HepG2 (cell line): ENCODE measurements around the gene PCNT. TPM values are rescaled to one million over a fixed set of nuclear protein-coding genes. Genes with fewer than 3 reads are reported as not detected.
"Not testable (repeated sequence)": the region's sequence is repeated elsewhere in the genome, so short reads cannot be mapped to it uniquely, and the experiment has no call there.

Experiments used
- ATAC-seq: fragments of 200-7000 bp; cut with Tn5 transposase; 3 replicates; pipeline ENCODE4 v1.9.1; 2020; ENCODE audit warnings: mild to moderate bottlenecking, moderate library complexity
- BruUV-seq: library from RNA; stranded (reverse); fragments of 400-500 nt; replicated peaks from 2 replicates; lab custom pipeline; 2021; lab: Mats Ljungman, UMichigan
- CTCF ChIA-PET: fragments of 300-600 bp; formaldehyde crosslinking; extraction: SDS; loops from one replicate; lab custom pipeline; 2021; ENCODE audit warnings: low total read pairs, inconsistent platforms, low intra/inter-chr PET ratio; lab: Yijun Ruan, JAX
- POLR2A ChIA-PET: fragments of 350-600 bp; sonication (Branson Sonifier 250); formaldehyde crosslinking; loops from one replicate; lab custom pipeline; 2020; ENCODE audit warnings: antibody characterized with exemption, inconsistent platforms; lab: Yijun Ruan, JAX
- DNase-seq: peaks from one replicate; pipeline ENCODE4 v3.0.0-alpha.2; 2015; ENCODE audit warnings: low spot score
- FAIRE-seq: peaks from 3 replicates; lab custom pipeline; 2011; peaks lifted over from hg19 to GRCh38; lab: Jason Lieb, UNC
- H2AFZ ChIP-seq: one replicate; pipeline ENCODE4 v1.6.1; 2011; ENCODE audit warnings: low read length, inconsistent platforms
- H3K27ac ChIP-seq: fragments of 300-600 bp; 3 replicates; pipeline ENCODE4 v1.8.0; 2011; ENCODE audit warnings: mixed run types, mild to moderate bottlenecking, mixed read lengths, low read length, inconsistent platforms; ENCODE audit not compliant: insufficient read depth; ENCODE audit errors: extremely low read length
- H3K27me3 ChIP-seq, 2 experiments: fragments of 200-600 bp in 1 of 2; 2 replicates in 1 of 2; 3 replicates in 1 of 2; pipeline versions ENCODE4 v1.6.0 to v1.8.0; 2011; ENCODE audit warnings: low read length in 2 of 2, mild to moderate bottlenecking in 2 of 2, moderate library complexity in 2 of 2, inconsistent platforms in 1 of 2; ENCODE audit not compliant: insufficient read depth in 2 of 2, control insufficient read depth in 1 of 2
- H3K36me3 ChIP-seq, 2 experiments: fragments of 200-600 bp in 1 of 2; replicated peaks in 1 of 2; 2 replicates in 1 of 2; 3 replicates in 1 of 2; pipeline versions ENCODE4 v1.5.1 to v1.8.0; 2011; ENCODE audit warnings: low read length in 2 of 2, inconsistent platforms in 1 of 2; ENCODE audit not compliant: insufficient read depth in 2 of 2, control insufficient read depth in 1 of 2
- H3K4me1 ChIP-seq: 2 replicates; pipeline ENCODE4 v1.5.1; 2012; ENCODE audit warnings: low read length, inconsistent platforms; ENCODE audit not compliant: insufficient read depth
- H3K4me2 ChIP-seq: 2 replicates; pipeline ENCODE4 v1.6.0; 2011; ENCODE audit warnings: low read depth, low read length, inconsistent platforms
- H3K4me3 ChIP-seq, 3 experiments: fragments of 200-600 bp in 1 of 3; sonication (generic), shearing (Covaris generic) in 1 of 3; replicated peaks in 1 of 3; 2 replicates each; pipeline ENCODE4 v1.5.1; 2011 to 2016; ENCODE audit warnings: low read length in 3 of 3, inconsistent platforms in 2 of 3, low read depth in 2 of 3, mild to moderate bottlenecking in 2 of 3, control low read depth in 1 of 3, mixed read lengths in 1 of 3; ENCODE audit not compliant: insufficient read depth in 1 of 3
- H3K79me2 ChIP-seq: one replicate; pipeline ENCODE4 v1.6.1; 2011; ENCODE audit warnings: low read length, inconsistent platforms; ENCODE audit not compliant: insufficient read depth
- H3K9ac ChIP-seq: 2 replicates; pipeline ENCODE4 v1.6.0; 2011; ENCODE audit warnings: mild to moderate bottlenecking, low read depth, low read length, inconsistent platforms; ENCODE audit not compliant: insufficient read depth
- H3K9me3 ChIP-seq: 2 replicates; pipeline ENCODE4 v1.5.1; 2012; ENCODE audit warnings: mild to moderate bottlenecking, low read length
- H4K20me1 ChIP-seq: 2 replicates; pipeline ENCODE4 v1.6.0; 2011; ENCODE audit warnings: inconsistent platforms, mild to moderate bottlenecking, low read length, moderate library complexity; ENCODE audit not compliant: insufficient read depth
- AGO2 ChIP-seq: fragments of 200-400 bp; formaldehyde crosslinking; optimal IDR thresholded peaks from 2 replicates; pipeline ENCODE3; 2017; ENCODE audit warnings: mild to moderate bottlenecking, low read depth, low read length, moderate library complexity
- ATAD3A ChIP-seq: sonication (generic); formaldehyde crosslinking; IDR thresholded peaks from 2 replicates; pipeline ENCODE4 v1.4.0; 2020; ENCODE audit warnings: missing genetic modification reagents
- GABPB1 ChIP-seq: IDR thresholded peaks from 2 replicates; pipeline ENCODE4 v1.6.1; 2016; ENCODE audit warnings: mild to moderate bottlenecking, missing genetic modification reagents, moderate library complexity, missing compliant biosample characterization
- GTF3A ChIP-seq: sonication (generic); formaldehyde crosslinking; conservative IDR thresholded peaks from 2 replicates; pipeline ENCODE4 v1.4.0; 2020; ENCODE audit warnings: mild to moderate bottlenecking, missing genetic modification reagents
- MAFF ChIP-seq: IDR thresholded peaks from 2 replicates; pipeline ENCODE4 v1.6.1; 2011; ENCODE audit warnings: low read depth, low read length, improper control_type of control experiment
- ZC3H4 ChIP-seq: sonication (generic); formaldehyde crosslinking; IDR thresholded peaks from 2 replicates; pipeline ENCODE4 v1.4.0; 2020; ENCODE audit warnings: missing genetic modification reagents, borderline replicate concordance
- ZNF235 ChIP-seq: sonication (generic); formaldehyde crosslinking; IDR thresholded peaks from 2 replicates; pipeline ENCODE4 v1.8.1; 2023; ENCODE audit warnings: mild to moderate bottlenecking, missing genetic modification reagents, borderline replicate concordance
- ZNF317 ChIP-seq: sonication (generic); formaldehyde crosslinking; IDR thresholded peaks from 2 replicates; pipeline ENCODE4 v1.5.0; 2020; ENCODE audit warnings: mild to moderate bottlenecking, missing genetic modification reagents
- WGBS: methylation state at CpG from one replicate; pipeline ENCODE4 v1.1.6; 2017; ENCODE audit warnings: low lambda C conversion rate; 5-methylcytosine and 5-hydroxymethylcytosine counted together
- in situ Hi-C: cut with HindIII; loops from 2 replicates; pipeline ENCODE4 v1.10.0; 2017; ENCODE audit warnings: low pct_unique_long_range_greater_than_20kb; ENCODE audit not compliant: extremely low pct_ligation_motif_present
- intact Hi-C: fragments of 100-400 bp; cut with micrococcal nuclease; formaldehyde crosslinking; loops from one replicate; pipeline ENCODE4 v1.10.0; 2022; ENCODE audit not compliant: unreplicated experiment
- polyA plus RNA-seq, 8 experiments: library from polyadenylated mRNA; depleted of rRNA in 3 of 8; stranded (reverse) in 7 of 8; unstranded in 1 of 8; fragments of >200 nt; fragmentation: Illumina TruSeq in 4 of 8; extraction: Trizol in 4 of 8; gene quantifications; 2 replicates each; pipeline versions ENCODE4 v1.2.1 to v1.2.3, GENCODE V29; 2011 to 2016; ENCODE audit warnings: low read depth in 4 of 8, missing spikeins in 1 of 8, mixed read lengths in 1 of 8; ENCODE audit not compliant: insufficient read depth in 1 of 8
- total RNA-seq, 5 experiments: library from RNA; depleted of rRNA; stranded (reverse); fragments of >200 nt; fragmentation: Illumina TruSeq; extraction: Trizol; gene quantifications; 2 replicates each; pipeline ENCODE4 v1.2.3, GENCODE V29; 2016; ENCODE audit warnings: low read depth in 1 of 5

Gene PCNT
- total and polyA plus RNA-seq, 2 of the 13 experiments (the other 11 are each of a cell fraction or from before 2014, with no cell fraction given): 5.6 to 12.4 TPM

DNA sequence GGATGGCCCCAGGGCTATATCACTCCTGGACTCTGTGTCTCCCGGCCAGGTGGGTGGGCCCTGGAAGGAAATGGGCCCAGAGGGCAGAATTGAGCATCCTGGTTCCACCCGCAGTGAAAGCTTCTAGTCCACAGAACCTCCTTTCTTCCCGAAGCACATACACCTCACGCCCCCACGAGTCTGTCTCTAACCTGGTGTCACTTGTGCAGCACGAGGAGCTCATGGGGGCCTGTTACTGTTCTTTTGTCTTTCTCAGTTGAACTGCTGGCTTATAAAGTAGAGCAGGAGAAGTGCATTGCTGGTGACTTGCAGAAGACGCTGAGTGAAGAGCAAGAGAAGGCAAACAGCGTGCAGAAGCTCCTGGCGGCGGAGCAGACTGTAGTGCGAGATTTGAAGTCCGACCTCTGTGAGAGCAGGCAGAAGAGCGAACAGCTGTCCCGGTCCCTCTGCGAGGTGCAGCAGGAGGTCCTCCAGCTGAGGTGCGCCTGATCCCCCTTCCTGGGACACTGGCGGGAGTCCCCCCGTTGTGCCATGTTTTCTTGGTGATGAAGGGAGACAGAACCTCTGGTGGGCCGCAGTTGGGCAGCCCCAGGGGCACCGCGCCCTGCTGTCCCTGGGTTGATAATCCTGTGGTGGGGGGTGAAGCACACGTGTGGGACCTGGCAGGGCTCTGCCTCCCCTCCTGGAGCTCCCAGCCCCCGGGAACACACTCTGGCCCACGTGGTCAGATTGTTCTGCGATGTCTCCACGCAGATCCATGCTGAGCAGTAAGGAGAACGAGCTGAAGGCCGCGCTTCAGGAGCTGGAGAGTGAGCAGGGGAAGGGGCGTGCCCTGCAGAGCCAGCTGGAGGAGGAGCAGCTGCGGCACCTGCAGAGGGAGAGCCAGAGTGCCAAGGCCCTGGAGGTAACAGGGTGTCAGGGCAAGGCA lies 106.1 kb downstream of the PCNT start (continued):
- TF ChIP-seq ZNF317: no peak

GRCh38 chr21:46431448-46431847 lies 107.5 kb downstream of the PCNT start:
- Histone ChIP-seq H3K4me2 (no peak overlapping the region), H3K79me2 (no peaks in the 10 kb centered on the region), H3K4me3 (no peak overlapping the region), H3K36me3 (peaks cover 22 to 60% of the 10 kb centered on the region in 2 experiments), H3K4me1 (no peaks in the 10 kb centered on the region), H2AFZ (no peak overlapping the region), H3K27me3 (no peaks in the 10 kb centered on the region), H3K27ac (no peak overlapping the region), H4K20me1 (no peaks in the 10 kb centered on the region), H3K9me3 (no peaks in the 10 kb centered on the region), H3K9ac (no peak overlapping the region)
- no peak for TF ChIP-seq GTF3A (CRISPR knock-in tag)
- peak; percentile 38 for TF ChIP-seq AGO2
- no TSS peak for BruUV-seq
- no peak for FAIRE-seq
- in situ Hi-C loops (no loop called here), intact Hi-C loops (no loop called here)
- 98% methylated on average over 18 of the region's 21 CpGs for WGBS
- ATAC-seq: no peak
- POLR2A ChIA-PET: no interaction called here
- no peak for DNase-seq
- CTCF ChIA-PET: no interaction called here

GRCh38 chr21:46431884-46432488 lies 108.0 kb downstream of the PCNT start:
- H2AFZ ChIP-seq: no peak overlapping the region
- POLR2A ChIA-PET: no interaction called here
- intact Hi-C loops (no loop called here), in situ Hi-C loops (no loop called here)
- DNase-seq (no peak), FAIRE-seq (no peak), ATAC-seq (no peak)
- H3K4me1 ChIP-seq: no peaks in the 10 kb centered on the region
- H3K4me2 ChIP-seq: no peak overlapping the region
- H4K20me1 ChIP-seq: no peaks in the 10 kb centered on the region
- TF ChIP-seq MAFF (no peak), AGO2 (peak; percentile 10), ZNF235 (CRISPR knock-in tag) (no peak), GABPB1 (no peak), ATAD3A (no peak), ZC3H4 (CRISPR knock-in tag) (no peak)
- H3K79me2 ChIP-seq: no peaks in the 10 kb centered on the region
- no TSS peak for BruUV-seq
- no peaks in the 10 kb centered on the region for H3K27me3 ChIP-seq
- CTCF ChIA-PET: no interaction called here
- H3K9me3 ChIP-seq: no peaks in the 10 kb centered on the region
- peaks cover 24 to 66% of the 10 kb centered on the region in 2 experiments for H3K36me3 ChIP-seq
- 97% methylated on average over 22 of the region's 22 CpGs for WGBS
- H3K9ac ChIP-seq: no peak overlapping the region
- H3K27ac ChIP-seq: no peak overlapping the region
- no peak overlapping the region for H3K4me3 ChIP-seq

DNA sequence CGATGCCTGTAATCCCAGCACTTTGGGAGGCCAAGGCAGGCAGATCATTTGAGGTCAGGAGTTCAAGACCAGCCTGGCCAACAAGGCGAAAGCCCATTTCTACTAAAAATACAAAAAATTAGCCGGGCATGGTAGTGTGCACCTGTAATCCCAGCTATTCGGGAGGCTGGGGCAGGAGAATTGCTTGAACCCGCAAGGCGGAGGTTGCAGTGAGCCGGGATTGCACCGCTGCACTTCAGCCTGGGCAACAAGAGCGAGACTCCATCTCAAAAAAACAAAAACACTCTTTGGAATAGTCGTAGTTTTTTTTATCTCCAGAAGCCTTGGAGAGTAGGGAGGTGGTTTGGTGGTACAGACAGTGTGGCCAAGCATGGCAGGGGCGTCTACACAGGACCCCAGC lies 109.2 kb downstream of the PCNT start:
- POLR2A ChIA-PET, intact Hi-C loops, H3K79me2 ChIP-seq, H4K20me1 ChIP-seq, H3K27ac ChIP-seq, H3K4me3 ChIP-seq, H3K4me2 ChIP-seq, DNase-seq, ATAC-seq, H3K9ac ChIP-seq, H2AFZ ChIP-seq, H3K9me3 ChIP-seq, FAIRE-seq, H3K4me1 ChIP-seq, CTCF ChIA-PET, BruUV-seq, H3K27me3 ChIP-seq, in situ Hi-C loops: not testable (repeated sequence)
- 98% methylated on average over 11 of the region's 11 CpGs for WGBS
- peaks cover 22 to 74% of the 10 kb centered on the region in 2 experiments for H3K36me3 ChIP-seq
